NCI-H748 treated with DMSO at 0.1 percent for 48 hours (cell line): ENCODE results near the gene ZNF568.

Experiments used
- DNase-seq: peaks from one replicate; lab custom pipeline; 2025; lab: John Stamatoyannopoulos, UW

Gene ZNF568

DNA sequence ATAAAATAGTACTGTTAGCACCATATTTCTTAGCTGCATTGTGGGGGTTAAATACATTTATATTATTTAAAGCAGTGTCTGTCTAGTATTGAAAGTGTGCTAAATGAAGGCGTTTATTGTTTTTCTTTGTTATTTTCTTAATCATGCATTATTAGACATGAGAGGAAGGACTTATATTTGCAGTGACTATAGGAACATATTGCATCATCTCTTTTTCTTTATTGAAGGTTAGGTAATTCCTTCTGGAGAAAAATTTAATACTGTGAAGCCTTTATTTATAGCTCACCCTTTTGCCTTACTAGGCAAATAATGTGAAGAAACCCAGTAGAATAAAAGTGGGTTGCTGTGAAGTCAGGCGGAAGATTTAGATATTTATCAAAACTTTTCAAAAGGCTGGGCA, 83.2 kb downstream of the ZNF568 start:
- DNase-seq = no peak

DNA sequence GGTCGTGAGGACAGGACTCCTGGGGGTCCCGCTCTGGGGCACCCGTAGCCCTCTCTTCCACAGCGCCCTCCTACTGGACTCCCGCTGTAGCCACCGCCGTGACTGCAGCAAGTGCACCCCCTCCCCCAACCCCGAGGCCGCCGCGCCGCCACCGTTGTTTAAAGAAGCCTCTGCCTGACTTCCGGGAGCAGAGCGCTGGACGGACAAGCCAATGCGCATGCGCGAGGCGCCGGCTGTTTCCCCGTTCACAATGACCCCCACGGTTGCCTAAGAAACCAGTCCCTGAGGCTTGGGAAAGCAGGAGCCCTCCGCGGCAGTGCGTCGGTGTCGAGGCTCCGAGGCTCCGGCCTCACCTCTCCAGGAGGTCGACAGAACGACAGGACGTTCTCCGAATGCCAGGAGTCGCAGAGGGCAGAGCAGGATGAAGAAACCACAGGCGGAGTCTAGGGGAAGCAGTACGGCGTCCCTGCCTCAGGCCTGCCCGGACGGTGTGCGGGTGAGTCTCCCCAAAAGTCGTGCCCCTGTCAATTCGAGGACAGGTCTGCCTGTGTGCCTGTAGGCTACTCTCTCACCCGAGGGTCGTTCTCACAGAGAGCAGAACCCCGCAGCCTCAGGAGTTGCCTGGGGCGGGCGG, 91.6 kb downstream of the ZNF568 start:
- peak; percentile 76 for DNase-seq

DNA sequence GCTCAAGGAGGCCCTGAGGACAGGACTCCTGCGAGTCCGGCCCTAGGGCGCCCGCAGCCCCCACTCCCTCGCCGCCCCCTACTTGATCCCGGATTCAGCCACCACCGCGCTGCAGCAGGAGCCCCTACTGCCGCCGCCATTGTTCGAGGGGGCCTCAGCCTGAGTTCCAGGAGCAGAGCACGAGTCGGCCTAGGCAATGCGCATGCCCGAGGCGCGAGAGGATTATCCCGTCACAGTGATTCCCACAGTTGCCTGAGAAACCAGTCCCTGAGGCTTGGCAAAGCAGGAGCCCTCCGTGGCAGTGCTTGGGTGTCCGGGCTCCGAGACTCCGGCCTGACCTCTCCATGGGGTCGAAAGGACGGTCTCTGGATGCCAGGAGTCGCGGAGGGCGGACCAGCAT, 93.7 kb downstream of the ZNF568 start:
- DNase-seq = no peak

DNA sequence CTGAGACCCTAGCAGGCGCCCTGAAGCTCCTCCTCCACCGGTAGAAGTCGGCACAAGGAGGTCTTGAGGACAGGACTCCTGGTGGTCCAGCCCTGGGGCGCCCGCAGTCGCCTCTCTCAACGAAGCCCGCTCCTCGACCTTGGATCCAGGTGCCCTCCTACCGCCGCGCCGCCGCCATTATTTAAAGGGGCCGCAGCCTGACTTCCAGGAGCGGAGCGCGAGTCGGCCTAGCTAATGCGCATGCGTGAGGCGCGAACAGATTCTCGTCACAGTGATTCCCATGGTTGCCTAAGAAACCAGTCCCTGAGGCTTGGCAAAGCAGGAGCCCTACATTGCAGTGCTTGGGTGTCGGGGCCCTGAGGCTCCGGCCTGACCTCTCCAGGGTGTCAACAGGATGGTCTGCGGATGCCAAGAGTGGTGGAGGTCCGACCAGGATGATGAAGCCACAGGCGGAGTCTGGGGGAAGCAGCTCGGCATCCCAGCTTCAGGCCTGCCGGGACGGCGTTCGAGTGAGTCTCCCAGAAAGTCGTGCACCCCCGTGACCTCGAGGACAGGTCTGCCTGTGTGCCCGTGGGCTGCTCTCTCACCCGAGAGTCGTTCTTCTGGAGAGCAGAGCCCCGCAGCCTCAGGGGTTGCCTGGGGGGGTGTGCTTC, 96.1 kb downstream of the ZNF568 start:
- no peak for DNase-seq

DNA sequence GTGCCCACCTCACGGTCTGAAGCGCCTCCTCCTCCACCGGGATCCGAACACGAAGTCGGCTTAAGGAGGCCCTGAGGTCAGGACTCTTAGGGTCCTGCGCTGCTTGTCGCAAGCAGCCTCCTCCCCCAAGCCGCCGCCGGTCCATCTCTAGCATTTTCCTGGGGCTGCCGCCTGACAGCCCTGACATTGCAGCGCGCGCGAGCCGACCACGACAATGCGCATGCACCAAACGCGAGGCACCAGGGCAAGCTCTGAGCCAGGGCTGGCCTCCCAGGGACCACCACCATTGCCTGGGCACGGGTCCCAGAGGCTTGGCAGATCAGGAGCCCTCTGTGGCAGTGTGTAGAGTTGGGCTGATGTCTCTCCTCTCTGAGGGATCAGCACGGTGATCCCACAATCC, 98.3 kb downstream of the ZNF568 start:
- DNase-seq = no peak

DNA sequence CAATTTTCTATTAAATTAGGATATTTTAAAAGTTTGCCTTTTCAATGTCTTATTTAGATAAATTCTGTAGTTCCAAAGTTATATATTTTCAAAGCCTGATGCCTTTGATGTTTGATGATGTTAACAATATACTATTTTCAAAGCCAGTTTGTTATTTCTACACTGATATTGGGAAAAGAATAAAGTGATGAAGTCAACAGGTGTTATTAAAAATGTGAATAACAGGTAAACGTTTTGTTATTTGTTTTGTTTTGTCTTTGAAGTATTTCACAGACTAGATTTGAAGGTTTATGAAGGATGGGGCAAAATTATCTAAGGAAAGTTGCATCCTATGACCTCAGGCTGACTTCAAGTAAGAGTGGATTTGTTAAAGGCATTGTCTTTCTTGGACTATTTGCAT, 129.0 kb downstream of the ZNF568 start:
- DNase-seq = no peak
